ENCODE data around the gene TMEM236.

Gene TMEM236

GRCh38 chr10:17735166-17735941 is 16.6 kb upstream of the TMEM236 start:
- Histone ChIP-seq H3K27ac (ENCODE audit: low read length) (no peak overlapping the region), H4K20me1 (ENCODE audit: insufficient read depth, low read length) (no peaks in the 10 kb centered on the region), H3K4me1 (ENCODE audit: low read length) (peaks cover 3% of the 10 kb centered on the region), H3K9ac (ENCODE audit: low read length) (no peak overlapping the region), H2AFZ (ENCODE audit: low read depth, low read length) (no peak overlapping the region), H3K4me3 (ENCODE audit: low read length) (no peak overlapping the region), H3K36me3 (replicated peaks; ENCODE audit: low read depth, low read length) (no peaks in the 10 kb centered on the region), H3K9me3 (ENCODE audit: insufficient read depth, low read length) (no peaks in the 10 kb centered on the region), H3K4me2 (ENCODE audit: low read length) (no peak overlapping the region), H3K27me3 (ENCODE audit: low read depth, low read length) (no peaks in the 10 kb centered on the region), H3K79me2 (ENCODE audit: low read length) (no peaks in the 10 kb centered on the region)
- TF ChIP-seq, protein P1, sequence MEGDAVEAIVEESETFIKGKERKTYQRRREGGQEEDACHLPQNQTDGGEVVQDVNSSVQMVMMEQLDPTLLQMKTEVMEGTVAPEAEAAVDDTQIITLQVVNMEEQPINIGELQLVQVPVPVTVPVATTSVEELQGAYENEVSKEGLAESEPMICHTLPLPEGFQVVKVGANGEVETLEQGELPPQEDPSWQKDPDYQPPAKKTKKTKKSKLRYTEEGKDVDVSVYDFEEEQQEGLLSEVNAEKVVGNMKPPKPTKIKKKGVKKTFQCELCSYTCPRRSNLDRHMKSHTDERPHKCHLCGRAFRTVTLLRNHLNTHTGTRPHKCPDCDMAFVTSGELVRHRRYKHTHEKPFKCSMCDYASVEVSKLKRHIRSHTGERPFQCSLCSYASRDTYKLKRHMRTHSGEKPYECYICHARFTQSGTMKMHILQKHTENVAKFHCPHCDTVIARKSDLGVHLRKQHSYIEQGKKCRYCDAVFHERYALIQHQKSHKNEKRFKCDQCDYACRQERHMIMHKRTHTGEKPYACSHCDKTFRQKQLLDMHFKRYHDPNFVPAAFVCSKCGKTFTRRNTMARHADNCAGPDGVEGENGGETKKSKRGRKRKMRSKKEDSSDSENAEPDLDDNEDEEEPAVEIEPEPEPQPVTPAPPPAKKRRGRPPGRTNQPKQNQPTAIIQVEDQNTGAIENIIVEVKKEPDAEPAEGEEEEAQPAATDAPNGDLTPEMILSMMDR (IDR thresholded peaks at IDR 0.05; ENCODE audit: low read depth, low read length), result no peak
- TF ChIP-seq EZH2phosphoT487 (IDR thresholded peaks at IDR 0.05; ENCODE audit: low read depth), result no peak

- Histone ChIP-seq H3K27ac (ENCODE audit: low read length) (no peak overlapping the region), H3K27me3 (ENCODE audit: low read depth, low read length) (no peaks in the 10 kb centered on the region), H3K79me2 (ENCODE audit: low read length) (no peaks in the 10 kb centered on the region), H3K9me3 (ENCODE audit: insufficient read depth, low read length) (no peaks in the 10 kb centered on the region), H3K36me3 (replicated peaks; ENCODE audit: low read depth, low read length) (no peaks in the 10 kb centered on the region), H4K20me1 (ENCODE audit: insufficient read depth, low read length) (no peaks in the 10 kb centered on the region), H2AFZ (ENCODE audit: low read depth, low read length) (no peak overlapping the region), H3K4me1 (ENCODE audit: low read length) (peaks cover 8% of the 10 kb centered on the region), H3K4me3 (ENCODE audit: low read length) (no peak overlapping the region), H3K9ac (ENCODE audit: low read length) (no peak overlapping the region), H3K4me2 (ENCODE audit: low read length) (no peak overlapping the region)
- TF ChIP-seq EZH2phosphoT487 (IDR thresholded peaks at IDR 0.05; ENCODE audit: low read depth), result no peak
- TF ChIP-seq, protein P1 (IDR thresholded peaks at IDR 0.05; ENCODE audit: low read depth, low read length), result peak; percentile 19; the same call in 1 of the 2 replicates
Observed at GRCh38 chr10:17736223-17736622, 15.8 kb upstream of the TMEM236 start.

DNA sequence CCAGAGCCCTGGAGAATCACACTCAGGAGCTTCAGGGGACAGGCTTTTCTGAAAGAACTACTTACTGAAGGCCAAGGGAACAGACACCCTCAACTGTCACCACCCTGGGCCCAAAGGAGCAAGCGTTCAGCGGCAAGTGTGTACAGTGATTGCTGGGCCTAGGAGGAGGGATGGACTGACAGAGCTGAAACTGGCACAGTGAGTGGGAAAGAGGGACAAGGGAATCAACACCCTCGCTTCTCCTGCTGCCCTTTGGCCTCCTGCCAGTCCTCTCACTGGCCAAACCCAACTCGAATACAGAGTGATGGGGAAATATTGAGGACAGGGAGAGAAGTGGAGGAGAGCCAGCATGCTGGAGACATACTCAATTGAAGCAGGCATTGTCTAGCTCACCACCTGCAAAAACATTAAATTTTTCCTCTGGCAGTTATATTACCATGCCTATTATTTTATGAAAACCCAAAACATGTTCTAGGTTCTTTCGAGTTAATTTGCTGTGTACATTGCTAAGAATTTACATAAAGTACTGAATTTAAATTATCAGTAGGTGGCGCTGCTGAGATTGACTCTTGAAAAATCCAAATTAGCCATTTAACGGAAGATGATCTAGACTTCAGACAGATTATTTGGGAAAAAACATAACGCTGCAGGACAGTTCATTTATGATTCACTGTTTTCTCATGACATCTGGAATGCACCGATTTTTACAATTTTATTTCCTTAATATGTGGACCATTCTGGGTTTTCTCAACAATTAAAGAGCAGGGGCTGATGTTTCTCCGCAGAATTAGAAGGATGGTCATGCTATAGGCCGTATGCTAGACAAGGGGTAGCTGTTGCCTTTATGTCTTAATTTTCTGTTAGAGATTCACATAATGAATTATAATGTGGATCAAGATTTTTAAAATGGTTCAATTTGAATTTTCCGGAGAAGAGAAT is 14.7 kb upstream of the TMEM236 start:
- Histone ChIP-seq H2AFZ (ENCODE audit: low read depth, low read length) (no peak overlapping the region), H3K4me2 (ENCODE audit: low read length) (no peak overlapping the region), H3K9ac (ENCODE audit: low read length) (no peak overlapping the region), H4K20me1 (ENCODE audit: insufficient read depth, low read length) (no peaks in the 10 kb centered on the region), H3K36me3 (replicated peaks; ENCODE audit: low read depth, low read length) (no peaks in the 10 kb centered on the region), H3K4me1 (ENCODE audit: low read length) (peaks cover 8% of the 10 kb centered on the region), H3K9me3 (ENCODE audit: insufficient read depth, low read length) (no peaks in the 10 kb centered on the region), H3K27ac (ENCODE audit: low read length) (no peak overlapping the region), H3K4me3 (ENCODE audit: low read length) (no peak overlapping the region), H3K79me2 (ENCODE audit: low read length) (no peaks in the 10 kb centered on the region), H3K27me3 (ENCODE audit: low read depth, low read length) (no peaks in the 10 kb centered on the region)
- no peak for TF ChIP-seq EZH2phosphoT487 (IDR thresholded peaks at IDR 0.05; ENCODE audit: low read depth)
- TF ChIP-seq, protein P1 (IDR thresholded peaks at IDR 0.05; ENCODE audit: low read depth, low read length), result peak; percentile 68

GRCh38 chr10:17740668-17741067 is 11.3 kb upstream of the TMEM236 start:
- H3K4me2 ChIP-seq (ENCODE audit: low read length), result no peak overlapping the region
- no peaks in the 10 kb centered on the region for H3K9me3 ChIP-seq (ENCODE audit: insufficient read depth, low read length)
- no peaks in the 10 kb centered on the region for H3K27me3 ChIP-seq (ENCODE audit: low read depth, low read length)
- peaks cover 12% of the 10 kb centered on the region for H3K4me1 ChIP-seq (ENCODE audit: low read length)
- no peaks in the 10 kb centered on the region for H4K20me1 ChIP-seq (ENCODE audit: insufficient read depth, low read length)
- H2AFZ ChIP-seq (ENCODE audit: low read depth, low read length), result no peak overlapping the region
- H3K36me3 ChIP-seq (replicated peaks; ENCODE audit: low read depth, low read length), result no peaks in the 10 kb centered on the region
- no peak overlapping the region for H3K4me3 ChIP-seq (ENCODE audit: low read length)
- TF ChIP-seq, protein P1 (IDR thresholded peaks at IDR 0.05; ENCODE audit: low read depth, low read length), result no peak
- TF ChIP-seq EZH2phosphoT487 (IDR thresholded peaks at IDR 0.05; ENCODE audit: low read depth), result no peak
- no peak overlapping the region for H3K27ac ChIP-seq (ENCODE audit: low read length)
- H3K79me2 ChIP-seq (ENCODE audit: low read length), result no peaks in the 10 kb centered on the region
- H3K9ac ChIP-seq (ENCODE audit: low read length), result no peak overlapping the region
